Endothelial cell (in vitro differentiated cells): Measurements from ENCODE around the gene MKNK2. TPM values are rescaled to one million over a fixed set of nuclear protein-coding genes. Genes with fewer than 3 reads are reported as not detected.
"Not testable (repeated sequence)": the region's sequence is repeated elsewhere in the genome, so short reads cannot be mapped to it uniquely, and the experiment has no call there.

ENCODE experiments used
- DNase-seq: peaks from one replicate; pipeline ENCODE4 v3.0.0; 2021; ENCODE audit warnings: low spot score
- H3K27ac Mint-ChIP-seq: one replicate; pipeline ENCODE4 v1.8.0; 2021; ENCODE audit warnings: mixed read lengths, inconsistent platforms; ENCODE audit not compliant: unreplicated experiment
- H3K27me3 Mint-ChIP-seq: one replicate; pipeline ENCODE4 v1.8.0; 2021; ENCODE audit warnings: mild to moderate bottlenecking, moderate library complexity, mixed read lengths, inconsistent platforms; ENCODE audit not compliant: unreplicated experiment
- H3K36me3 Mint-ChIP-seq: one replicate; pipeline ENCODE4 v1.8.0; 2021; ENCODE audit warnings: mild to moderate bottlenecking, low read depth, mixed read lengths, inconsistent platforms; ENCODE audit not compliant: unreplicated experiment
- H3K4me1 Mint-ChIP-seq: one replicate; pipeline ENCODE4 v1.8.0; 2021; ENCODE audit warnings: mild to moderate bottlenecking, mixed read lengths, inconsistent platforms; ENCODE audit not compliant: unreplicated experiment
- H3K4me3 Mint-ChIP-seq: one replicate; pipeline ENCODE4 v1.8.0; 2021; ENCODE audit warnings: mild to moderate bottlenecking, mixed read lengths, inconsistent platforms; ENCODE audit not compliant: unreplicated experiment
- H3K9me3 Mint-ChIP-seq: one replicate; pipeline ENCODE4 v1.8.0; 2021; ENCODE audit warnings: mixed read lengths, inconsistent platforms; ENCODE audit not compliant: unreplicated experiment
- total RNA-seq: library from RNA; stranded (reverse); fragmentation: NEBNext Ultra II Directional; extraction: Animal tissue kit (Norgen Biotek cat#: 25700); gene quantifications from one replicate; pipeline ENCODE4 v1.2.1, GENCODE V29; 2021; ENCODE audit not compliant: unreplicated experiment
- TF ChIP-seq, protein P1 (sequence below): fragments of 200-600 bp; sonication (generic); IDR thresholded peaks from one replicate; pipeline ENCODE4 v1.5.0; 2021; ENCODE audit warnings: antibody characterized with exemption; ENCODE audit not compliant: unreplicated experiment

Gene MKNK2
- total RNA-seq, 1 donor from 2014 or later, result 228 TPM

DNA sequence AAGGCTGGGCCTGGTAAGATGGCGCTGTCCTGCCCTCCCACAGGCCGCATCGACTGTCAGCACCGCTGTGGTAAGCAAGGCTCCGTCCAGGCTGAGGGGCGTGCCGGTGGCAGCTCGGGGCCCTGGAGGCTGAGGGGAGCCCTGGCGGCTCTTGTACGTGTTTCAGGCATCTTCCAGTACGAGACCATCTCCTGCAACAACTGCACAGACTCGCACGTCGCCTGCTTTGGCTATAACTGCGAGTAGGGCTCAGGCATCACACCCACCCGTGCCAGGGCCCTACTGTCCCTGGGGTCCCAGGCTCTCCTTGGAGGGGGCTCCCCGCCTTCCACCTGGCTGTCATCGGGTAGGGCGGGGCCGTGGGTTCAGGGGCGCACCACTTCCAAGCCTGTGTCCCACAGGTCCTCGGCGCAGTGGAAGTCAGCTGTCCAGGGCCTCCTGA lies 46.9 kb upstream of the MKNK2 start:
- TF ChIP-seq, protein P1, sequence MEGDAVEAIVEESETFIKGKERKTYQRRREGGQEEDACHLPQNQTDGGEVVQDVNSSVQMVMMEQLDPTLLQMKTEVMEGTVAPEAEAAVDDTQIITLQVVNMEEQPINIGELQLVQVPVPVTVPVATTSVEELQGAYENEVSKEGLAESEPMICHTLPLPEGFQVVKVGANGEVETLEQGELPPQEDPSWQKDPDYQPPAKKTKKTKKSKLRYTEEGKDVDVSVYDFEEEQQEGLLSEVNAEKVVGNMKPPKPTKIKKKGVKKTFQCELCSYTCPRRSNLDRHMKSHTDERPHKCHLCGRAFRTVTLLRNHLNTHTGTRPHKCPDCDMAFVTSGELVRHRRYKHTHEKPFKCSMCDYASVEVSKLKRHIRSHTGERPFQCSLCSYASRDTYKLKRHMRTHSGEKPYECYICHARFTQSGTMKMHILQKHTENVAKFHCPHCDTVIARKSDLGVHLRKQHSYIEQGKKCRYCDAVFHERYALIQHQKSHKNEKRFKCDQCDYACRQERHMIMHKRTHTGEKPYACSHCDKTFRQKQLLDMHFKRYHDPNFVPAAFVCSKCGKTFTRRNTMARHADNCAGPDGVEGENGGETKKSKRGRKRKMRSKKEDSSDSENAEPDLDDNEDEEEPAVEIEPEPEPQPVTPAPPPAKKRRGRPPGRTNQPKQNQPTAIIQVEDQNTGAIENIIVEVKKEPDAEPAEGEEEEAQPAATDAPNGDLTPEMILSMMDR, result no peak
- H3K4me3 Mint-ChIP-seq, result no peak overlapping the region

GRCh38 chr19:2097203-2097885 lies 46.3 kb upstream of the MKNK2 start:
- no peak for DNase-seq
- no peak overlapping the region for H3K27ac Mint-ChIP-seq
- peaks cover 19% of the 10 kb centered on the region for H3K4me1 Mint-ChIP-seq
- H3K9me3 Mint-ChIP-seq, result no peaks in the 10 kb centered on the region
- peak overlapping the region; percentile 82 for H3K4me3 Mint-ChIP-seq
- TF ChIP-seq, protein P1, result no peak
- H3K36me3 Mint-ChIP-seq, result peaks cover 11% of the 10 kb centered on the region
- H3K27me3 Mint-ChIP-seq, result peaks cover 7% of the 10 kb centered on the region

More for the DNA sequence above, 46.9 kb upstream of the MKNK2 start:
- peaks cover 11% of the 10 kb centered on the region for H3K36me3 Mint-ChIP-seq
- no peak for DNase-seq
- peaks cover 15% of the 10 kb centered on the region for H3K4me1 Mint-ChIP-seq
- H3K27ac Mint-ChIP-seq, result no peak overlapping the region
- peaks cover 7% of the 10 kb centered on the region for H3K27me3 Mint-ChIP-seq
- H3K9me3 Mint-ChIP-seq, result no peaks in the 10 kb centered on the region

GRCh38 chr19:2096480-2097202 lies 45.6 kb upstream of the MKNK2 start, which contains the start of gene IZUMO4:
Gene IZUMO4 (plus strand): TSS chr19:2096915. CDS start chr19:2096946, 31 bp downstream.
- no peaks in the 10 kb centered on the region for H3K9me3 Mint-ChIP-seq

DNA sequence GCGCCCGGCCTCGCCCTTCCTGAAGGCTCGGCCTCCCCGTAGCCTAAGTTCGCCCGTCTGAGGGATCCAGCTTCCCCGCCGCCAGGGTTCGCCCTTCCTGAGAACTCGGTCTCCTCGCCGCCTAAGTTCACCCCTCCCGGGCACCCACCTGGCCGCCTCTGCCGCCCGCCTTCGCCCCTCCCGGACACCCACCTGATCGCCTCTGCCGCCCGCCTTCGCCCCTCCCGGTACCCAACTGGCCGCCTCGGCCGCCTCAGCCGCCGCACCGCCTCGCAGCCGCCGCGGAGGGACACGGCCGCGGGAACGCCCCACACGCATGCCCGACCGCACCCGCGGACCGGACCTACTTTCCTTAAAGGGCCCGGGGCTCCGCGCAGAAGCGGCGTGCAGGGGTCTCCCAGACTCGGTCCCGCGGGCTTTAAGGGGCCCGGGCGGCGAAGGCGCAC lies 45.0 kb upstream of the MKNK2 start, which contains the start of gene MOB3A:
Gene MOB3A, minus strand, starts transcription at position 293 of the 446 bp plus-strand sequence. CDS start 17,766 bp downstream, outside the sequence.
- H3K4me1 Mint-ChIP-seq, result peaks cover 20% of the 10 kb centered on the region
- TF ChIP-seq, protein P1, result peak; percentile 40
- peaks cover 9% of the 10 kb centered on the region for H3K27me3 Mint-ChIP-seq
- H3K4me3 Mint-ChIP-seq, result peak within 1 kb of the TSS; percentile 94
- peaks cover 7% of the 10 kb centered on the region for H3K36me3 Mint-ChIP-seq
- H3K27ac Mint-ChIP-seq, result peak within 1 kb of the TSS; percentile 92
- H3K9me3 Mint-ChIP-seq, result no peaks in the 10 kb centered on the region
- no peak for DNase-seq

More at GRCh38 chr19:2096480-2097202, 45.6 kb upstream of the MKNK2 start, which contains the start of gene IZUMO4:
- Mint-ChIP-seq H3K36me3 (peaks cover 7% of the 10 kb centered on the region), H3K27me3 (peaks cover 9% of the 10 kb centered on the region), H3K27ac (peak within 1 kb of the TSS; percentile 42), H3K4me1 (peaks cover 19% of the 10 kb centered on the region), H3K4me3 (peak within 1 kb of the TSS; percentile 94)
- DNase-seq, result peak; percentile 100
- TF ChIP-seq, protein P1, result no peak

DNA sequence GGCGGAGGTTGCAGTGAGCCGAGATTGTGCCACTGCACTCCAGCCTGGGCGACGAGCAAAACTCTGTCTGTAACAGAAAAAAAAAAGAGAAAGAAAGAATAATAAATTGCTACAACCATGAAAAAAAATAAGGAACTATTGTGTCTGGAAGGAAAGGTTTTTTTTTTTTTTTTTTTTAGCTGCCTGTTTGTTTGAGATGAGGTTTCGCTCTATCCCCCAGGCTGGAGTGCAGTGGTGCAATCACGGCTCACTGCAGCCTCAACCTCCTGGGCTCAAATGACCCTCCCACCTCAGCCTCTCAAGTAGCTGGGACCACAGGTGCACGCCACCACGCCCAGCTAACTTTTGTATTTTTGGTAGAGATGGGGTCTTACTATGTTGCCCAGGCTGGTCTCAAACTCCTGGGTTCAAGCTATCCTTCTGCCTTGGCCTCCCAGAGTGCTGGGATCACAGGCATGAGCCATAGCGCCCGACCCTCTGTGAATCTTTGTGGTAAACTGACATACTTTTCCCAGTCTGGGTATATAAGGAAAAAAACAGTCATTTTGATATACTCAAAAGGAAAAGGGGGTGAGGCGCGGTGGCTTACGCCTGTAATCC lies 41.0 kb upstream of the MKNK2 start:
- H3K4me1 Mint-ChIP-seq, result peaks cover 52% of the 10 kb centered on the region
- not testable (repeated sequence) for DNase-seq, H3K9me3 Mint-ChIP-seq, H3K27ac Mint-ChIP-seq, H3K27me3 Mint-ChIP-seq, H3K4me3 Mint-ChIP-seq
- H3K36me3 Mint-ChIP-seq, result peaks cover 13% of the 10 kb centered on the region
